Hematopoietic multipotent progenitor cell (in vitro differentiated cells): Measurements from ENCODE around the gene HSPH1. TPM values are rescaled to one million over a fixed set of nuclear protein-coding genes. Genes with fewer than 3 reads are reported as not detected.
A peak's percentile ranks its signal among the peaks of the same experiment; 100 is the strongest.
"Not testable (repeated sequence)": the region's sequence is repeated elsewhere in the genome, so short reads cannot be mapped to it uniquely, and the experiment has no call there.

Experiments used
- DNase-seq, 3 donors: peaks; one replicate each; pipeline ENCODE4 v3.0.0-alpha.2; 2011 to 2015; ENCODE audit warnings: low read depth in 2 of 3, low spot score in 2 of 3
- total RNA-seq: library from RNA; depleted of rRNA; stranded (reverse); fragments of >200 nt; gene quantifications from one replicate; pipeline ENCODE4 v1.2.3, GENCODE V29; 2012

The HSPH1 gene
- total RNA-seq, 1 donor, result 9.2 TPM

- DNase-seq, result no peak
Measured at GRCh38 chr13:31179241-31179640, 17.5 kb upstream of the HSPH1 start.

GRCh38 chr13:31177813-31178495 lies 16.2 kb upstream of the HSPH1 start:
- not testable (repeated sequence) for DNase-seq

GRCh38 chr13:31175847-31176532 lies 14.3 kb upstream of the HSPH1 start:
- DNase-seq, result no peak

- no peak for DNase-seq
Measured at GRCh38 chr13:31174018-31174417, 12.3 kb upstream of the HSPH1 start.

GRCh38 chr13:31172535-31172934 lies 10.8 kb upstream of the HSPH1 start:
- DNase-seq, result no peak

- no peak for DNase-seq
Measured at GRCh38 chr13:31172001-31172400, 10.3 kb upstream of the HSPH1 start.

GRCh38 chr13:31168736-31169135 lies 7.0 kb upstream of the HSPH1 start:
- DNase-seq, result no peak

- DNase-seq, result no peak
Measured at GRCh38 chr13:31168166-31168565, 6.5 kb upstream of the HSPH1 start.

- DNase-seq, result no peak
Measured at GRCh38 chr13:31167490-31167889, 5.8 kb upstream of the HSPH1 start.

- DNase-seq, result no peak
Measured at GRCh38 chr13:31166591-31166990, 4.9 kb upstream of the HSPH1 start.

GRCh38 chr13:31162151-31163008 lies 676 bp upstream of the HSPH1 start:
- peak; percentile 94 to 99 (median 97) for DNase-seq

GRCh38 chr13:31160857-31161556 lies 697 bp downstream of the HSPH1 start:
- peak; percentile 19 to 84 (median 76) for DNase-seq

- no peak for DNase-seq
Measured at GRCh38 chr13:31159306-31159705, 2.4 kb downstream of the HSPH1 start.

- DNase-seq, result no peak
Measured at GRCh38 chr13:31154939-31155338, 6.8 kb downstream of the HSPH1 start.

GRCh38 chr13:31151837-31152236 lies 9.9 kb downstream of the HSPH1 start:
- no peak for DNase-seq

- no peak for DNase-seq
Measured at GRCh38 chr13:31150315-31150985, 11.3 kb downstream of the HSPH1 start.

- no peak for DNase-seq
Measured at GRCh38 chr13:31149604-31150003, 12.1 kb downstream of the HSPH1 start.

- DNase-seq, result no peak
Measured at GRCh38 chr13:31145417-31145816, 16.3 kb downstream of the HSPH1 start.

GRCh38 chr13:31138515-31138914 lies 23.2 kb downstream of the HSPH1 start:
- DNase-seq, result no peak

GRCh38 chr13:31136724-31137123 lies 25.0 kb downstream of the HSPH1 start:
- no peak for DNase-seq
